Calu3 (cell line): Measurements from ENCODE around the gene TGFBR3. TPM values are rescaled to one million over a fixed set of nuclear protein-coding genes. Genes with fewer than 3 reads are reported as not detected.

Source experiments
- BruUV-seq: library from RNA; stranded (reverse); fragments of 400-500 nt; replicated peaks from 2 replicates; lab custom pipeline; 2021; lab: Mats Ljungman, UMichigan
- CTCF ChIA-PET: fragments of 300-600 bp; sonication (Branson Sonifier 250); formaldehyde crosslinking; loops from one replicate; lab custom pipeline; 2022; ENCODE audit warnings: antibody characterized with exemption; lab: Charles Lee
- DNase-seq: peaks from one replicate; pipeline ENCODE4 v3.0.0; 2022
- H3K27ac Mint-ChIP-seq: one replicate; pipeline ENCODE4 v1.8.0; 2022; ENCODE audit warnings: mixed read lengths; ENCODE audit not compliant: unreplicated experiment
- H3K27me3 Mint-ChIP-seq: one replicate; pipeline ENCODE4 v1.8.0; 2022; ENCODE audit warnings: mixed read lengths; ENCODE audit not compliant: unreplicated experiment
- H3K36me3 Mint-ChIP-seq: one replicate; pipeline ENCODE4 v1.8.0; 2022; ENCODE audit warnings: mild to moderate bottlenecking, moderate library complexity, mixed read lengths; ENCODE audit not compliant: insufficient read depth, unreplicated experiment
- H3K4me1 Mint-ChIP-seq: one replicate; pipeline ENCODE4 v1.8.0; 2022; ENCODE audit warnings: mild to moderate bottlenecking, low read depth, mixed read lengths; ENCODE audit not compliant: unreplicated experiment
- H3K4me3 Mint-ChIP-seq: one replicate; pipeline ENCODE4 v1.8.0; 2022; ENCODE audit warnings: mild to moderate bottlenecking, low read depth, moderate library complexity, mixed read lengths; ENCODE audit not compliant: unreplicated experiment
- H3K9me3 Mint-ChIP-seq: one replicate; pipeline ENCODE4 v1.8.0; 2022; ENCODE audit warnings: low read depth, mixed read lengths; ENCODE audit not compliant: unreplicated experiment
- CTCF ChIP-seq: fragments of 200-600 bp; IDR thresholded peaks from one replicate; pipeline ENCODE4 v1.8.0; 2022; ENCODE audit warnings: antibody characterized with exemption; ENCODE audit not compliant: unreplicated experiment
- intact Hi-C: fragments of 100-400 bp; cut with micrococcal nuclease; formaldehyde crosslinking; loops from one replicate; pipeline ENCODE4 v1.10.0; 2022; ENCODE audit not compliant: unreplicated experiment
- total RNA-seq: library from RNA; stranded (reverse); gene quantifications from 2 replicates; pipeline ENCODE4 v1.2.3, GENCODE V29; 2022

Gene TGFBR3
- total RNA-seq, 1 experiment from 2014 or later: 10.8 TPM

- BruUV-seq: no TSS peak
- Mint-ChIP-seq H3K36me3 (no peaks in the 10 kb centered on the region), H3K27ac (no peak overlapping the region), H3K4me1 (peaks cover 57% of the 10 kb centered on the region), H3K9me3 (peaks cover 5% of the 10 kb centered on the region), H3K4me3 (no peak overlapping the region), H3K27me3 (no peaks in the 10 kb centered on the region)
- no peak for TF ChIP-seq CTCF
- intact Hi-C loops: loop anchor here (2.0 kb wide), 1 partner anchor 33 kb away; no protein-coding TSS in a partner anchor
- CTCF ChIA-PET: interaction anchor here (0.6 to 1.6 kb wide), 4 partner anchors 18 to 1576 kb away, joined by 3 to 9 read pairs (median 4); no protein-coding TSS in a partner anchor
- DNase-seq: no peak
Observed at GRCh38 chr1:91765880-91766443, 120.0 kb downstream of the TGFBR3 start.

DNA sequence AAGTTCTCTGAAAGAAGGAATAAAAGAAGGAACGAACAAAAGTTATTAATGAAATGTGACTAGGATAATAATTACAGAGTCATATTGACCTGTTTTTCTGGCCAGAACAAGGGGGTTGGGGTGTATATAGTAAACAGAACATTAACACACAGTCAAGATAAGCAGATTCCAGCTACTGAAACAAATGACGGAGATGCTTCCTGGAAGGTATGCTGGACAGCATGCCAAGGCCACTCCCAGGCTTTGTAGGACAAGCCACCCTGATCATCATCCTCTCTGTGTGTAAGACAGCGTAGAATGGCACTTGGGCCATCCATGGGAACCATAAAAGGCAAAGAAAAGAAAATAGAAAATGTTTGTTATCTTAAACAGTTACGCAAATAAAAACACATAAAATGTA lies 120.7 kb downstream of the TGFBR3 start:
- peaks cover 57% of the 10 kb centered on the region for H3K4me1 Mint-ChIP-seq
- no TSS peak for BruUV-seq
- H3K27me3 Mint-ChIP-seq: no peaks in the 10 kb centered on the region
- intact Hi-C loops: no loop called here
- DNase-seq: no peak
- no peak overlapping the region for H3K4me3 Mint-ChIP-seq
- TF ChIP-seq CTCF: no peak
- H3K9me3 Mint-ChIP-seq: peaks cover 5% of the 10 kb centered on the region
- H3K27ac Mint-ChIP-seq: peak overlapping the region; percentile 41
- H3K36me3 Mint-ChIP-seq: no peaks in the 10 kb centered on the region
- CTCF ChIA-PET: interaction anchor here (0.6 to 0.7 kb wide), 3 partner anchors 19 to 1575 kb away, joined by 4 to 9 read pairs (median 5); no protein-coding TSS in a partner anchor

GRCh38 chr1:91764471-91765115 lies 121.4 kb downstream of the TGFBR3 start:
- BruUV-seq: no TSS peak
- H3K4me1 Mint-ChIP-seq: peaks cover 57% of the 10 kb centered on the region
- no peak overlapping the region for H3K27ac Mint-ChIP-seq
- no peaks in the 10 kb centered on the region for H3K27me3 Mint-ChIP-seq
- TF ChIP-seq CTCF: no peak
- H3K4me3 Mint-ChIP-seq: no peak overlapping the region
- no peak for DNase-seq
- peaks cover 5% of the 10 kb centered on the region for H3K9me3 Mint-ChIP-seq
- CTCF ChIA-PET: no interaction called here
- no peaks in the 10 kb centered on the region for H3K36me3 Mint-ChIP-seq
- intact Hi-C loops: no loop called here

DNA sequence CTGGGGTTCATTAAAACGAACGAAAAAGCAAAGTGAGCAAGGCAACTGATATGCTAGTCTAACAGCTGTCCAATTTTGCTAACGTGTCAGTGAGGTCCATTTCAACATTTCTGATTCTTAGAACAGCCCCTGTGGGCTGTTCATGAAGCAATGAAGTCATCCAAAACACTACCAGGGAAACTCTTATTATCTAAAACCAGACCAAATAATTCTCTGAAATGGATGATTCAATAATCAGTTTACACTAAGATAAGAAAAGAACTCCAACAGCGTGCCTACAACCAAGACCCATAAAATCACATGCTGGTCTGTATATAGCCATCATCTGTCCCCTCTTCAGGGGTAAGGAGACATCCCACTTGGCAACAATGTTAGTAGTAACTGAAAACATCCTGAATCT lies 122.7 kb downstream of the TGFBR3 start:
- TF ChIP-seq CTCF: no peak

More for the DNA sequence above, 122.7 kb downstream of the TGFBR3 start:
- Mint-ChIP-seq H3K4me1 (peaks cover 46% of the 10 kb centered on the region), H3K36me3 (no peaks in the 10 kb centered on the region), H3K27me3 (no peaks in the 10 kb centered on the region), H3K4me3 (no peak overlapping the region), H3K27ac (no peak overlapping the region), H3K9me3 (no peaks in the 10 kb centered on the region)
- no peak for DNase-seq
- intact Hi-C loops: no loop called here
- CTCF ChIA-PET: no interaction called here
- BruUV-seq: no TSS peak
